ENCODE data around the gene TMC1.
"Not testable (repeated sequence)": the region's sequence is repeated elsewhere in the genome, so short reads cannot be mapped to it uniquely, and the experiment has no call there.

TMC1 gene

GRCh38 chr9:72775570-72775969 is 254.2 kb downstream of the TMC1 start:
- peak; percentile 22 for DNase-seq

GRCh38 chr9:72779614-72780013 is 258.2 kb downstream of the TMC1 start:
- no peak for DNase-seq

GRCh38 chr9:72786948-72787347 is 265.5 kb downstream of the TMC1 start:
- peak; percentile 13 for DNase-seq

- no peak for DNase-seq
Observed at GRCh38 chr9:72788966-72789735, 267.7 kb downstream of the TMC1 start.

GRCh38 chr9:72789885-72790284 is 268.5 kb downstream of the TMC1 start:
- DNase-seq: no peak

GRCh38 chr9:72790989-72791388 is 269.6 kb downstream of the TMC1 start:
- no peak for DNase-seq

GRCh38 chr9:72791436-72791835 is 270.0 kb downstream of the TMC1 start:
- no peak for DNase-seq

GRCh38 chr9:72794946-72795345 is 273.5 kb downstream of the TMC1 start:
- DNase-seq: no peak

- no peak for DNase-seq
Observed at GRCh38 chr9:72800328-72800994, 279.1 kb downstream of the TMC1 start.

- no peak for DNase-seq
Observed at GRCh38 chr9:72805238-72805637, 283.8 kb downstream of the TMC1 start.

GRCh38 chr9:72806313-72806809 is 285.0 kb downstream of the TMC1 start:
- not testable (repeated sequence) for DNase-seq

GRCh38 chr9:72807765-72808445 is 286.5 kb downstream of the TMC1 start:
- peak; percentile 10 for DNase-seq

GRCh38 chr9:72808446-72808768 is 287.0 kb downstream of the TMC1 start:
- DNase-seq: no peak

- no peak for DNase-seq
Observed at GRCh38 chr9:72809586-72809985, 288.2 kb downstream of the TMC1 start.

- DNase-seq: no peak
Observed at GRCh38 chr9:72812559-72813111, 291.2 kb downstream of the TMC1 start.

- DNase-seq: no peak
Observed at GRCh38 chr9:72813544-72813943, 292.1 kb downstream of the TMC1 start.

GRCh38 chr9:72814083-72814597 is 292.7 kb downstream of the TMC1 start:
- no peak for DNase-seq

- no peak for DNase-seq
Observed at GRCh38 chr9:72816666-72817065, 295.3 kb downstream of the TMC1 start.

GRCh38 chr9:72817413-72817812 is 296.0 kb downstream of the TMC1 start:
- DNase-seq: no peak

- no peak for DNase-seq
Observed at GRCh38 chr9:72818385-72818784, 297.0 kb downstream of the TMC1 start.

- no peak for DNase-seq
Observed at GRCh38 chr9:72823971-72824370, 302.6 kb downstream of the TMC1 start.

- DNase-seq: no peak
Observed at GRCh38 chr9:72826996-72827949, 305.9 kb downstream of the TMC1 start.
